ENCODE measurements around the gene LAMC2.

LAMC2 gene

GRCh38 chr1:183289051-183289496 is 103.0 kb downstream of the LAMC2 start:
- DNase-seq, result no peak

- no peak for DNase-seq
These were observed 104.6 kb downstream of the LAMC2 start for GRCh38 chr1:183290628-183291027.

- no peak for DNase-seq
These were observed 105.2 kb downstream of the LAMC2 start for GRCh38 chr1:183291216-183291762.

- no peak for DNase-seq
These were observed 105.9 kb downstream of the LAMC2 start for GRCh38 chr1:183291802-183292514.

- DNase-seq, result no peak
These were observed 107.2 kb downstream of the LAMC2 start for GRCh38 chr1:183293241-183293640.

- no peak for DNase-seq
These were observed 107.8 kb downstream of the LAMC2 start for GRCh38 chr1:183293876-183294275.
